C1 segment of cervical spinal cord (tissue), 14 donors: ENCODE results near the gene ZNF620.
"Not testable (repeated sequence)": the region's sequence is repeated elsewhere in the genome, so short reads cannot be mapped to it uniquely, and the experiment has no call there.

Source experiments
- DNase-seq, 14 donors: peaks; one replicate each; lab custom pipeline; 2025; lab: John Stamatoyannopoulos, UW

Gene ZNF620

GRCh38 chr3:40502034-40502433 lies 3.8 kb upstream of the ZNF620 start:
- DNase-seq, result no peak

GRCh38 chr3:40504636-40505430 lies 1.0 kb upstream of the ZNF620 start:
- no peak for DNase-seq

GRCh38 chr3:40511031-40511718 lies 5.3 kb downstream of the ZNF620 start:
- no peak for DNase-seq

GRCh38 chr3:40516201-40516600 lies 10.4 kb downstream of the ZNF620 start:
- DNase-seq, result no peak

GRCh38 chr3:40518067-40518466 lies 12.2 kb downstream of the ZNF620 start:
- no peak for DNase-seq

- DNase-seq, result no peak
Measured at GRCh38 chr3:40518848-40519247, 13.0 kb downstream of the ZNF620 start.

- DNase-seq, result no peak
Measured at GRCh38 chr3:40521254-40521653, 15.4 kb downstream of the ZNF620 start.

GRCh38 chr3:40523781-40524180 lies 17.9 kb downstream of the ZNF620 start:
- peak in 5 of 14 donors; percentile 2 to 30 (median 4) for DNase-seq

GRCh38 chr3:40524222-40524567 lies 18.4 kb downstream of the ZNF620 start:
- DNase-seq, result no peak

- DNase-seq, result peak; percentile 34 to 88 (median 80)
Measured at GRCh38 chr3:40524568-40525285, 18.9 kb downstream of the ZNF620 start, which contains the start of gene ZNF621. TSS of gene ZNF621 (plus strand) at chr3:40524960. CDS start at chr3:40525841, 881 bp downstream.

- no peak for DNase-seq
Measured at GRCh38 chr3:40528426-40528825, 22.6 kb downstream of the ZNF620 start.

- DNase-seq, result no peak
Measured at GRCh38 chr3:40532252-40532651, 26.4 kb downstream of the ZNF620 start.

- no peak for DNase-seq
Measured at GRCh38 chr3:40534283-40534682, 28.4 kb downstream of the ZNF620 start.

GRCh38 chr3:40546816-40547215 lies 41.0 kb downstream of the ZNF620 start:
- DNase-seq, result no peak

- no peak for DNase-seq
Measured at GRCh38 chr3:40550167-40550566, 44.3 kb downstream of the ZNF620 start.

- no peak for DNase-seq
Measured at GRCh38 chr3:40557575-40558161, 51.8 kb downstream of the ZNF620 start.

GRCh38 chr3:40562482-40562881 lies 56.6 kb downstream of the ZNF620 start:
- DNase-seq, result not testable (repeated sequence)

- not testable (repeated sequence) for DNase-seq
Measured at GRCh38 chr3:40565629-40566028, 59.8 kb downstream of the ZNF620 start.

GRCh38 chr3:40566694-40567093 lies 60.9 kb downstream of the ZNF620 start:
- DNase-seq, result no peak
